WTC11 (cell line): Measurements from ENCODE around the gene FBXL4. TPM values are rescaled to one million over a fixed set of nuclear protein-coding genes. Genes with fewer than 3 reads are reported as not detected.

Experiments used
- ATAC-seq: fragments of 200-7000 bp; cut with Tn5 transposase; 2 replicates; pipeline ENCODE4 v1.10.0; 2021; ENCODE audit warnings: mild to moderate bottlenecking, moderate library complexity
- CTCF ChIA-PET: fragments of 300-600 bp; sonication (Branson Sonifier 250); formaldehyde crosslinking; loops from one replicate; lab custom pipeline; 2021; ENCODE audit warnings: antibody characterized with exemption; lab: Charles Lee
- POLR2A ChIA-PET: fragments of 350-600 bp; sonication (Branson Sonifier 250); formaldehyde crosslinking; loops from one replicate; lab custom pipeline; 2021; ENCODE audit warnings: antibody characterized with exemption; lab: Charles Lee
- DNase-seq: peaks from one replicate; pipeline ENCODE4 v3.0.0; 2021; ENCODE audit warnings: low spot score
- H3K27ac Mint-ChIP-seq: 2 replicates; pipeline ENCODE4 v1.8.0; 2021; ENCODE audit warnings: mixed read lengths
- H3K27me3 Mint-ChIP-seq: 2 replicates; pipeline ENCODE4 v1.8.0; 2021; ENCODE audit warnings: low read depth, mild to moderate bottlenecking, moderate library complexity, mixed read lengths
- H3K36me3 Mint-ChIP-seq: 2 replicates; pipeline ENCODE4 v1.8.0; 2021; ENCODE audit warnings: mixed read lengths
- H3K4me1 Mint-ChIP-seq: 2 replicates; pipeline ENCODE4 v1.8.0; 2022; ENCODE audit warnings: mixed read lengths
- H3K4me3 Mint-ChIP-seq: 2 replicates; pipeline ENCODE4 v1.8.0; 2021; ENCODE audit warnings: mild to moderate bottlenecking, moderate library complexity, mixed read lengths
- H3K9me3 Mint-ChIP-seq: 2 replicates; pipeline ENCODE4 v1.8.0; 2021; ENCODE audit warnings: mixed read lengths
- CREB1 ChIP-seq: sonication (generic); formaldehyde crosslinking; IDR thresholded peaks from 2 replicates; pipeline ENCODE4 v1.8.0; 2023; ENCODE audit warnings: mild to moderate bottlenecking, missing genetic modification reagents
- E2F5 ChIP-seq: sonication (generic); formaldehyde crosslinking; IDR thresholded peaks from 2 replicates; pipeline ENCODE4 v1.8.1; 2022; ENCODE audit warnings: mild to moderate bottlenecking, moderate library complexity, missing genetic modification reagents
- GTF2I ChIP-seq: fragments of 250-450 bp; sonication (Bioruptor Pico); conservative IDR thresholded peaks from 2 replicates; pipeline ENCODE4 v1.4.0; 2021; ENCODE audit warnings: mild to moderate bottlenecking
- MXD4 ChIP-seq: fragments of 250-450 bp; sonication (Bioruptor Pico); IDR thresholded peaks from 2 replicates; pipeline ENCODE4 v1.8.0; 2021; ENCODE audit warnings: mild to moderate bottlenecking, moderate library complexity, borderline replicate concordance
- NR1H2 ChIP-seq: sonication (generic); formaldehyde crosslinking; IDR thresholded peaks from 2 replicates; pipeline ENCODE4 v1.9.0; 2021; ENCODE audit warnings: mild to moderate bottlenecking, moderate library complexity, missing genetic modification reagents
- PRRX2 ChIP-seq: fragments of 250-450 bp; sonication (Bioruptor Pico); IDR thresholded peaks from 2 replicates; pipeline ENCODE4 v1.8.0; 2021; ENCODE audit warnings: mild to moderate bottlenecking
- SMAD3 ChIP-seq: sonication (generic); formaldehyde crosslinking; IDR thresholded peaks from 2 replicates; pipeline ENCODE4 v1.8.0; 2022; ENCODE audit warnings: missing genetic modification reagents, mild to moderate bottlenecking, borderline replicate concordance
- USF2 ChIP-seq: sonication (generic); formaldehyde crosslinking; IDR thresholded peaks from 2 replicates; pipeline ENCODE4 v1.8.1; 2023; ENCODE audit warnings: mild to moderate bottlenecking, missing genetic modification reagents, moderate library complexity
- ZNF416 ChIP-seq: fragments of 250-450 bp; sonication (Bioruptor Pico); IDR thresholded peaks from 2 replicates; pipeline ENCODE4 v1.9.0; 2021; ENCODE audit warnings: mild to moderate bottlenecking, inconsistent platforms
- ZNF425 ChIP-seq: fragments of 250-450 bp; sonication (Bioruptor Pico); conservative IDR thresholded peaks from 2 replicates; pipeline ENCODE4 v1.9.0; 2021; ENCODE audit warnings: mild to moderate bottlenecking
- ZNF512 ChIP-seq: sonication (generic); formaldehyde crosslinking; IDR thresholded peaks from 2 replicates; pipeline ENCODE4 v1.8.1; 2022; ENCODE audit warnings: missing genetic modification reagents, borderline replicate concordance
- total RNA-seq: library from RNA; stranded (reverse); gene quantifications from 3 replicates; pipeline ENCODE4 v1.2.3, GENCODE V29; 2021
- TF ChIP-seq, protein P1 (sequence below): fragments of 250-450 bp; sonication (Bioruptor Pico); IDR thresholded peaks from 2 replicates; pipeline ENCODE4 v1.8.0; 2021; ENCODE audit warnings: mild to moderate bottlenecking
- TF ChIP-seq, protein P2 (sequence below): sonication (generic); formaldehyde crosslinking; IDR thresholded peaks from 2 replicates; pipeline ENCODE4 v1.8.0; 2023; ENCODE audit warnings: missing genetic modification reagents, mild to moderate bottlenecking, borderline replicate concordance
- TF ChIP-seq, protein P3 (sequence below): fragments of 200-600 bp; IDR thresholded peaks from 2 replicates; pipeline ENCODE4 v1.8.0; 2022; ENCODE audit warnings: antibody characterized with exemption

FBXL4 gene
- total RNA-seq, 1 experiment from 2014 or later = 10.3 TPM

GRCh38 chr6:98847416-98847778 lies 100.3 kb downstream of the FBXL4 start:
- TF ChIP-seq ZNF425 (CRISPR knock-in tag) (no peak), NR1H2 (CRISPR knock-in tag) (no peak), ZNF416 (CRISPR knock-in tag) (no peak), USF2 (CRISPR knock-in tag) (no peak), GTF2I (no peak), E2F5 (CRISPR knock-in tag) (no peak), SMAD3 (no peak), ZNF512 (CRISPR knock-in tag) (no peak), CREB1 (no peak), PRRX2 (no peak), MXD4 (CRISPR knock-in tag) (no peak)
- TF ChIP-seq, protein P1, sequence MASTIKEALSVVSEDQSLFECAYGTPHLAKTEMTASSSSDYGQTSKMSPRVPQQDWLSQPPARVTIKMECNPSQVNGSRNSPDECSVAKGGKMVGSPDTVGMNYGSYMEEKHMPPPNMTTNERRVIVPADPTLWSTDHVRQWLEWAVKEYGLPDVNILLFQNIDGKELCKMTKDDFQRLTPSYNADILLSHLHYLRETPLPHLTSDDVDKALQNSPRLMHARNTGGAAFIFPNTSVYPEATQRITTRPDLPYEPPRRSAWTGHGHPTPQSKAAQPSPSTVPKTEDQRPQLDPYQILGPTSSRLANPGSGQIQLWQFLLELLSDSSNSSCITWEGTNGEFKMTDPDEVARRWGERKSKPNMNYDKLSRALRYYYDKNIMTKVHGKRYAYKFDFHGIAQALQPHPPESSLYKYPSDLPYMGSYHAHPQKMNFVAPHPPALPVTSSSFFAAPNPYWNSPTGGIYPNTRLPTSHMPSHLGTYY (CRISPR knock-in tag) = no peak
- TF ChIP-seq, protein P2, sequence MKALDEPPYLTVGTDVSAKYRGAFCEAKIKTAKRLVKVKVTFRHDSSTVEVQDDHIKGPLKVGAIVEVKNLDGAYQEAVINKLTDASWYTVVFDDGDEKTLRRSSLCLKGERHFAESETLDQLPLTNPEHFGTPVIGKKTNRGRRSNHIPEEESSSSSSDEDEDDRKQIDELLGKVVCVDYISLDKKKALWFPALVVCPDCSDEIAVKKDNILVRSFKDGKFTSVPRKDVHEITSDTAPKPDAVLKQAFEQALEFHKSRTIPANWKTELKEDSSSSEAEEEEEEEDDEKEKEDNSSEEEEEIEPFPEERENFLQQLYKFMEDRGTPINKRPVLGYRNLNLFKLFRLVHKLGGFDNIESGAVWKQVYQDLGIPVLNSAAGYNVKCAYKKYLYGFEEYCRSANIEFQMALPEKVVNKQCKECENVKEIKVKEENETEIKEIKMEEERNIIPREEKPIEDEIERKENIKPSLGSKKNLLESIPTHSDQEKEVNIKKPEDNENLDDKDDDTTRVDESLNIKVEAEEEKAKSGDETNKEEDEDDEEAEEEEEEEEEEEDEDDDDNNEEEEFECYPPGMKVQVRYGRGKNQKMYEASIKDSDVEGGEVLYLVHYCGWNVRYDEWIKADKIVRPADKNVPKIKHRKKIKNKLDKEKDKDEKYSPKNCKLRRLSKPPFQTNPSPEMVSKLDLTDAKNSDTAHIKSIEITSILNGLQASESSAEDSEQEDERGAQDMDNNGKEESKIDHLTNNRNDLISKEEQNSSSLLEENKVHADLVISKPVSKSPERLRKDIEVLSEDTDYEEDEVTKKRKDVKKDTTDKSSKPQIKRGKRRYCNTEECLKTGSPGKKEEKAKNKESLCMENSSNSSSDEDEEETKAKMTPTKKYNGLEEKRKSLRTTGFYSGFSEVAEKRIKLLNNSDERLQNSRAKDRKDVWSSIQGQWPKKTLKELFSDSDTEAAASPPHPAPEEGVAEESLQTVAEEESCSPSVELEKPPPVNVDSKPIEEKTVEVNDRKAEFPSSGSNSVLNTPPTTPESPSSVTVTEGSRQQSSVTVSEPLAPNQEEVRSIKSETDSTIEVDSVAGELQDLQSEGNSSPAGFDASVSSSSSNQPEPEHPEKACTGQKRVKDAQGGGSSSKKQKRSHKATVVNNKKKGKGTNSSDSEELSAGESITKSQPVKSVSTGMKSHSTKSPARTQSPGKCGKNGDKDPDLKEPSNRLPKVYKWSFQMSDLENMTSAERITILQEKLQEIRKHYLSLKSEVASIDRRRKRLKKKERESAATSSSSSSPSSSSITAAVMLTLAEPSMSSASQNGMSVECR (CRISPR knock-in tag) = no peak
- TF ChIP-seq, protein P3, sequence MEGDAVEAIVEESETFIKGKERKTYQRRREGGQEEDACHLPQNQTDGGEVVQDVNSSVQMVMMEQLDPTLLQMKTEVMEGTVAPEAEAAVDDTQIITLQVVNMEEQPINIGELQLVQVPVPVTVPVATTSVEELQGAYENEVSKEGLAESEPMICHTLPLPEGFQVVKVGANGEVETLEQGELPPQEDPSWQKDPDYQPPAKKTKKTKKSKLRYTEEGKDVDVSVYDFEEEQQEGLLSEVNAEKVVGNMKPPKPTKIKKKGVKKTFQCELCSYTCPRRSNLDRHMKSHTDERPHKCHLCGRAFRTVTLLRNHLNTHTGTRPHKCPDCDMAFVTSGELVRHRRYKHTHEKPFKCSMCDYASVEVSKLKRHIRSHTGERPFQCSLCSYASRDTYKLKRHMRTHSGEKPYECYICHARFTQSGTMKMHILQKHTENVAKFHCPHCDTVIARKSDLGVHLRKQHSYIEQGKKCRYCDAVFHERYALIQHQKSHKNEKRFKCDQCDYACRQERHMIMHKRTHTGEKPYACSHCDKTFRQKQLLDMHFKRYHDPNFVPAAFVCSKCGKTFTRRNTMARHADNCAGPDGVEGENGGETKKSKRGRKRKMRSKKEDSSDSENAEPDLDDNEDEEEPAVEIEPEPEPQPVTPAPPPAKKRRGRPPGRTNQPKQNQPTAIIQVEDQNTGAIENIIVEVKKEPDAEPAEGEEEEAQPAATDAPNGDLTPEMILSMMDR = no peak
- TF ChIP-seq, all 79 proteins: peak for 0
- peaks cover 34% of the 10 kb centered on the region for H3K4me1 Mint-ChIP-seq
- H3K36me3 Mint-ChIP-seq = no peaks in the 10 kb centered on the region
- POLR2A ChIA-PET = no interaction called here
- no peaks in the 10 kb centered on the region for H3K9me3 Mint-ChIP-seq
- H3K27ac Mint-ChIP-seq = no peak overlapping the region
- CTCF ChIA-PET = interaction anchor here (0.5 to 3.2 kb wide), 6 partner anchors 11 to 394 kb away, joined by 3 to 17 read pairs (median 4); partner anchors contain the start of gene POU3F2
- H3K4me3 Mint-ChIP-seq = peak overlapping the region; percentile 71
- H3K27me3 Mint-ChIP-seq = peaks cover 89% of the 10 kb centered on the region
- DNase-seq (no peak), ATAC-seq (no peak)
